OCI-LY1 (cell line): ENCODE data around the gene SPRR2E.

Experiments used
- EZH2 ChIP-seq: fragments of 200-600 bp; sonication (generic), shearing (Covaris generic); IDR thresholded peaks from 2 replicates; pipeline ENCODE4 v1.8.0; 2017; ENCODE audit warnings: borderline replicate concordance, mixed run types, mild to moderate bottlenecking, antibody characterized with exemption, low read length, moderate library complexity, mixed read lengths
- TF ChIP-seq, protein P1 (sequence below): fragments of 200-600 bp; sonication (generic), shearing (Covaris generic); IDR thresholded peaks from 2 replicates; pipeline ENCODE4 v1.5.1; 2017; ENCODE audit warnings: mild to moderate bottlenecking, antibody characterized with exemption, low read length, moderate library complexity, mixed read lengths

DNA sequence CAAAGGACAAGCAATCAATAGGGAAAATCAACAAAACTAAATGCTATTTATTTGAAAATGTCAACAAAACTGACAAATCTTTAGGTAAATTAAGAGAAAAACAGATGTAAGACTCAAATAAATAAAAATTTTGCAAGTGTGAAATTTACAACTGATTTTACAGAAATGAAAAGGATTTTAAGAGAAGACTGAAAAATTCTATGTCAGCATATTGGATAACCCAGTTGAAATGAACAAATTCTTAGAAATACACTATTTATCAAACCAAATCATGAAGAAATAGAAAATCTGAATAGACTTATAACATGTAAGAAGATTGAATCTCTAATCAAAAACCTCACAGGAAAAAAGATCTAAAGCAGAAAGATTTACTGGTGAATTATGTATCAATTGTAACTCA is 26.6 kb upstream of the SPRR2E start:
- TF ChIP-seq, protein P1, sequence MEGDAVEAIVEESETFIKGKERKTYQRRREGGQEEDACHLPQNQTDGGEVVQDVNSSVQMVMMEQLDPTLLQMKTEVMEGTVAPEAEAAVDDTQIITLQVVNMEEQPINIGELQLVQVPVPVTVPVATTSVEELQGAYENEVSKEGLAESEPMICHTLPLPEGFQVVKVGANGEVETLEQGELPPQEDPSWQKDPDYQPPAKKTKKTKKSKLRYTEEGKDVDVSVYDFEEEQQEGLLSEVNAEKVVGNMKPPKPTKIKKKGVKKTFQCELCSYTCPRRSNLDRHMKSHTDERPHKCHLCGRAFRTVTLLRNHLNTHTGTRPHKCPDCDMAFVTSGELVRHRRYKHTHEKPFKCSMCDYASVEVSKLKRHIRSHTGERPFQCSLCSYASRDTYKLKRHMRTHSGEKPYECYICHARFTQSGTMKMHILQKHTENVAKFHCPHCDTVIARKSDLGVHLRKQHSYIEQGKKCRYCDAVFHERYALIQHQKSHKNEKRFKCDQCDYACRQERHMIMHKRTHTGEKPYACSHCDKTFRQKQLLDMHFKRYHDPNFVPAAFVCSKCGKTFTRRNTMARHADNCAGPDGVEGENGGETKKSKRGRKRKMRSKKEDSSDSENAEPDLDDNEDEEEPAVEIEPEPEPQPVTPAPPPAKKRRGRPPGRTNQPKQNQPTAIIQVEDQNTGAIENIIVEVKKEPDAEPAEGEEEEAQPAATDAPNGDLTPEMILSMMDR: no peak
- TF ChIP-seq EZH2: no peak
